Coronary artery (tissue), 2 donors: ENCODE data around the gene AUH.

Experiments
- DNase-seq: peaks from one replicate; pipeline ENCODE4 v3.0.0-alpha.2; 2017; ENCODE audit warnings: low spot score
- H3K27ac ChIP-seq, 2 donors: fragments of 200-600 bp; sonication (generic); one replicate each; pipeline ENCODE4 v1.5.1; 2016 to 2019
- H3K4me3 ChIP-seq: fragments of 200-600 bp; sonication (generic); 2 replicates; pipeline ENCODE4 v1.5.1; 2016; ENCODE audit warnings: mild to moderate bottlenecking, moderate library complexity
- TF ChIP-seq, protein P1 (sequence below): fragments of 200-600 bp; sonication (generic); IDR thresholded peaks from one replicate; pipeline ENCODE4 v1.5.1; 2019; ENCODE audit warnings: antibody characterized with exemption

AUH gene

GRCh38 chr9:91208837-91209236 is 152.9 kb downstream of the AUH start:
- DNase-seq, result no peak
- H3K4me3 ChIP-seq, result no peak overlapping the region
- TF ChIP-seq, protein P1, sequence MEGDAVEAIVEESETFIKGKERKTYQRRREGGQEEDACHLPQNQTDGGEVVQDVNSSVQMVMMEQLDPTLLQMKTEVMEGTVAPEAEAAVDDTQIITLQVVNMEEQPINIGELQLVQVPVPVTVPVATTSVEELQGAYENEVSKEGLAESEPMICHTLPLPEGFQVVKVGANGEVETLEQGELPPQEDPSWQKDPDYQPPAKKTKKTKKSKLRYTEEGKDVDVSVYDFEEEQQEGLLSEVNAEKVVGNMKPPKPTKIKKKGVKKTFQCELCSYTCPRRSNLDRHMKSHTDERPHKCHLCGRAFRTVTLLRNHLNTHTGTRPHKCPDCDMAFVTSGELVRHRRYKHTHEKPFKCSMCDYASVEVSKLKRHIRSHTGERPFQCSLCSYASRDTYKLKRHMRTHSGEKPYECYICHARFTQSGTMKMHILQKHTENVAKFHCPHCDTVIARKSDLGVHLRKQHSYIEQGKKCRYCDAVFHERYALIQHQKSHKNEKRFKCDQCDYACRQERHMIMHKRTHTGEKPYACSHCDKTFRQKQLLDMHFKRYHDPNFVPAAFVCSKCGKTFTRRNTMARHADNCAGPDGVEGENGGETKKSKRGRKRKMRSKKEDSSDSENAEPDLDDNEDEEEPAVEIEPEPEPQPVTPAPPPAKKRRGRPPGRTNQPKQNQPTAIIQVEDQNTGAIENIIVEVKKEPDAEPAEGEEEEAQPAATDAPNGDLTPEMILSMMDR, result no peak
- H3K27ac ChIP-seq, result peak overlapping the region; percentile 62 to 74

DNA sequence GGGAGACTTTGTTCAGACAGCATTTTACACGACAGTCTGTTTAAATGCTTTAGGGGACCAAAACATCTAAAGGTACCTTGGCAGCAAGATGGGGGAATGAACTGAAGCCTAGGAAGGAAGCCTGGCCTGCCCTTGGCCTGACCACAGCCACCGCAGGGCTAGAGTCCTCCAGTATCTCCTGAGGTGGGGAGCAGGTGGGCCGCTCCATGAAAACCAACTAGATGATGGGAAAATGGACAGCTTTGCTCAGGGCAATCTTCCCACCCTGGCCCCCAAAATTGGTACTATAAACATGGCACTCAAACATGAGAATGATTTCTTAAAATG is 153.3 kb downstream of the AUH start:
- H3K4me3 ChIP-seq, result peak overlapping the region; percentile 24
- H3K27ac ChIP-seq, result peak overlapping the region; percentile 62 to 74
- TF ChIP-seq, protein P1, result no peak
- no peak for DNase-seq

GRCh38 chr9:91207729-91208418 is 153.8 kb downstream of the AUH start:
- H3K4me3 ChIP-seq, result peak overlapping the region; percentile 24
- no peak for DNase-seq
- peak overlapping the region; percentile 62 to 74 for H3K27ac ChIP-seq
- TF ChIP-seq, protein P1, result no peak

GRCh38 chr9:91207397-91207728 is 154.4 kb downstream of the AUH start:
- DNase-seq, result no peak
- TF ChIP-seq, protein P1, result no peak
- no peak overlapping the region for H3K4me3 ChIP-seq
- H3K27ac ChIP-seq, result peak overlapping the region; percentile 62 to 74

DNA sequence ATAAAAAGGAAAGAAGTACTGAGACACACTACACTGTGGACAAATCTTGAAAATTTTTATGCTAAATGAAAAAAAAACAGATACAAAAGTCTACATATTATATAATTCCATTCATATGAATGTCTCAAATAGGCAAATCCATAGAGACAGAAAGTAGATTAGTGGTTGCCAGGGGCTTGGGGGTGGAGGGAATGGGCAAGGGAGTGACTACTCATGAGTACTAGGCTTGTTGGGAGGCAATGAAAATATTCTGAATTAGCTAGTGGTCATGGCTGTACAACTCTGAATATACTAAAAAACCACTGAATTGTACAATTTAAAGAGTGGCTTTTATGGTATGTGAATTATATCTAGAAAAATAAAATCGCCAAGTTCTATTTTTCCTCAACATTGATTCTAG is 154.9 kb downstream of the AUH start:
- H3K27ac ChIP-seq, result peak overlapping the region in 1 of 2 donors; percentile 74
- TF ChIP-seq, protein P1, result no peak
- no peak overlapping the region for H3K4me3 ChIP-seq
- DNase-seq, result no peak

- TF ChIP-seq, protein P1, result no peak
- no peak overlapping the region for H3K4me3 ChIP-seq
- no peak overlapping the region for H3K27ac ChIP-seq
- no peak for DNase-seq
Observed at GRCh38 chr9:91202736-91203283, 158.9 kb downstream of the AUH start.

- TF ChIP-seq, protein P1, result no peak
- no peak for DNase-seq
- H3K4me3 ChIP-seq, result no peak overlapping the region
- H3K27ac ChIP-seq, result no peak overlapping the region
Observed at GRCh38 chr9:91200692-91201336, 160.9 kb downstream of the AUH start.
